GM23338 (cell line): ENCODE results near the gene ST3GAL4. TPM values are rescaled to one million over a fixed set of nuclear protein-coding genes. Genes with fewer than 3 reads are reported as not detected.

ENCODE experiments used
- ATAC-seq: fragments of 200-7000 bp; cut with Tn5 transposase; 3 replicates; pipeline ENCODE4 v1.9.1; 2020
- DNase-seq: peaks from one replicate; pipeline ENCODE4 v3.0.0-alpha.2; 2015; ENCODE audit warnings: low spot score
- H2AFZ ChIP-seq: fragments of 200-600 bp; sonication (generic); 2 replicates; pipeline ENCODE4 v1.8.0; 2016; ENCODE audit warnings: antibody characterized with exemption, mild to moderate bottlenecking, moderate library complexity
- H3F3A ChIP-seq: fragments of 200-600 bp; sonication (generic); replicated peaks from 2 replicates; pipeline ENCODE4 v1.8.0; 2017; ENCODE audit warnings: antibody characterized with exemption, mixed run types, low read depth
- H3K27ac ChIP-seq: fragments of 200-600 bp; sonication (generic); 2 replicates; pipeline ENCODE4 v1.6.1; 2016; ENCODE audit warnings: low read depth
- H3K27me3 ChIP-seq: fragments of 200-600 bp; sonication (generic); 2 replicates; pipeline ENCODE4 v1.8.0; 2016; ENCODE audit warnings: mild to moderate bottlenecking, mixed run types, moderate library complexity; ENCODE audit not compliant: insufficient read depth
- H3K36me3 ChIP-seq: fragments of 200-600 bp; sonication (generic); 2 replicates; pipeline ENCODE4 v1.8.0; 2016; ENCODE audit warnings: mild to moderate bottlenecking; ENCODE audit not compliant: insufficient read depth
- H3K4me1 ChIP-seq: fragments of 200-600 bp; sonication (generic); 2 replicates; pipeline ENCODE4 v1.8.0; 2016; ENCODE audit warnings: mild to moderate bottlenecking, moderate library complexity; ENCODE audit not compliant: insufficient read depth
- H3K4me2 ChIP-seq: fragments of 200-600 bp; sonication (generic); 2 replicates; pipeline ENCODE4 v1.7.1; 2017; ENCODE audit warnings: mixed run types
- H3K4me3 ChIP-seq: fragments of 200-600 bp; sonication (generic); 2 replicates; pipeline ENCODE4 v1.6.1; 2016; ENCODE audit warnings: mixed run types
- H3K79me2 ChIP-seq: fragments of 200-600 bp; sonication (generic); replicated peaks from 2 replicates; pipeline ENCODE4 v1.8.0; 2017; ENCODE audit warnings: mild to moderate bottlenecking; ENCODE audit not compliant: insufficient read depth
- H3K9me2 ChIP-seq: fragments of 200-600 bp; sonication (generic); 2 replicates; pipeline ENCODE4 v1.8.0; 2017; ENCODE audit not compliant: insufficient read depth
- H4K20me1 ChIP-seq: fragments of 200-600 bp; sonication (generic); replicated peaks from 2 replicates; pipeline ENCODE4 v1.8.0; 2017; ENCODE audit warnings: mild to moderate bottlenecking; ENCODE audit not compliant: insufficient read depth
- H3K27ac Mint-ChIP-seq: 2 replicates; pipeline ENCODE4 v1.8.0; 2020; ENCODE audit warnings: inconsistent platforms, mild to moderate bottlenecking, moderate library complexity, mixed read lengths
- H3K27me3 Mint-ChIP-seq: 3 replicates; pipeline ENCODE4 v1.8.0; 2022; ENCODE audit warnings: low read depth, mild to moderate bottlenecking, moderate library complexity, mixed read lengths, inconsistent platforms; ENCODE audit not compliant: insufficient read depth, poor library complexity
- H3K36me3 Mint-ChIP-seq: 3 replicates; pipeline ENCODE4 v1.8.0; 2021; ENCODE audit warnings: low read depth, mild to moderate bottlenecking, inconsistent platforms, moderate library complexity, mixed read lengths
- H3K4me1 Mint-ChIP-seq: 3 replicates; pipeline ENCODE4 v1.8.0; 2020; ENCODE audit warnings: mild to moderate bottlenecking, inconsistent platforms, mixed read lengths
- H3K4me3 Mint-ChIP-seq: 3 replicates; pipeline ENCODE4 v1.8.0; 2021; ENCODE audit warnings: moderate library complexity, mild to moderate bottlenecking, inconsistent platforms, mixed read lengths
- H3K9me3 Mint-ChIP-seq: 3 replicates; pipeline ENCODE4 v1.8.0; 2020; ENCODE audit warnings: moderate library complexity, mild to moderate bottlenecking, inconsistent platforms, mixed read lengths
- JUNB ChIP-seq: IDR thresholded peaks from one replicate; pipeline ENCODE4 v1.6.1; 2016; ENCODE audit warnings: antibody characterized with exemption; ENCODE audit not compliant: unreplicated experiment
- POLR2AphosphoS5 ChIP-seq: IDR thresholded peaks from 2 replicates; pipeline ENCODE4 v1.6.1; 2016; ENCODE audit warnings: antibody characterized with exemption, low read depth
- STAT1 ChIP-seq: IDR thresholded peaks from one replicate; pipeline ENCODE4 v1.6.1; 2016; ENCODE audit warnings: antibody characterized with exemption; ENCODE audit not compliant: unreplicated experiment
- ZNF114 ChIP-seq: fragments of 250-450 bp; sonication (Bioruptor Pico); IDR thresholded peaks from 2 replicates; pipeline ENCODE4 v1.5.0; 2020; ENCODE audit warnings: mild to moderate bottlenecking, moderate library complexity
- polyA plus RNA-seq: library from polyadenylated mRNA; unstranded; fragments of >200 nt; fragmentation: Nextera tagmentation; extraction: Ambion mirVana; gene quantifications from 2 replicates; pipeline ENCODE4 v1.2.1, GENCODE V29; 2016
- total RNA-seq: library from RNA; depleted of rRNA; stranded (reverse); fragments of >200 nt; shearing (Covaris generic); gene quantifications from 2 replicates; pipeline ENCODE4 v1.2.3, GENCODE V29; 2014
- TF ChIP-seq, protein P1 (sequence below): IDR thresholded peaks from one replicate; pipeline ENCODE4 v1.6.1; 2018; ENCODE audit warnings: antibody characterized with exemption; ENCODE audit not compliant: unreplicated experiment
- TF ChIP-seq, protein P2 (sequence below), 2 experiments: fragments of 200-600 bp in 1 of 2; sonication (generic) in 1 of 2; conservative IDR thresholded peaks; 2 replicates each; pipeline versions ENCODE4 v1.5.1 to v1.6.1; 2016 to 2017; ENCODE audit warnings: antibody characterized with exemption in 2 of 2, low read depth in 2 of 2, mild to moderate bottlenecking in 2 of 2, moderate library complexity in 1 of 2
- TF ChIP-seq, protein P3 (sequence below): fragments of 250-450 bp; sonication (Bioruptor Pico); IDR thresholded peaks from 2 replicates; pipeline ENCODE4 v1.5.0; 2020; ENCODE audit warnings: mild to moderate bottlenecking, moderate library complexity

Gene ST3GAL4
- total and polyA plus RNA-seq, 2 experiments from 2014 or later, result 10.1 to 28.0 TPM

GRCh38 chr11:126456089-126456488, 100.6 kb downstream of the ST3GAL4 start:
- DNase-seq, result no peak
- Histone ChIP-seq H3K4me2 (no peak overlapping the region), H3K4me3 (no peak overlapping the region), H2AFZ (no peak overlapping the region), H3K79me2 (no peaks in the 10 kb centered on the region), H3K27ac (no peak overlapping the region), H3K4me1 (no peaks in the 10 kb centered on the region), H4K20me1 (no peaks in the 10 kb centered on the region), H3K9me2 (0 out of 2 replicates have a peak, but pooled peaks cover 1% of the 10 kb centered on the region), H3K27me3 (no peaks in the 10 kb centered on the region), H3K36me3 (no peaks in the 10 kb centered on the region), H3F3A (peaks cover 5% of the 10 kb centered on the region)
- no peak for ATAC-seq
- TF ChIP-seq POLR2AphosphoS5, result no peak
- no peak for TF ChIP-seq ZNF114 (CRISPR knock-in tag)
- TF ChIP-seq, protein P1, sequence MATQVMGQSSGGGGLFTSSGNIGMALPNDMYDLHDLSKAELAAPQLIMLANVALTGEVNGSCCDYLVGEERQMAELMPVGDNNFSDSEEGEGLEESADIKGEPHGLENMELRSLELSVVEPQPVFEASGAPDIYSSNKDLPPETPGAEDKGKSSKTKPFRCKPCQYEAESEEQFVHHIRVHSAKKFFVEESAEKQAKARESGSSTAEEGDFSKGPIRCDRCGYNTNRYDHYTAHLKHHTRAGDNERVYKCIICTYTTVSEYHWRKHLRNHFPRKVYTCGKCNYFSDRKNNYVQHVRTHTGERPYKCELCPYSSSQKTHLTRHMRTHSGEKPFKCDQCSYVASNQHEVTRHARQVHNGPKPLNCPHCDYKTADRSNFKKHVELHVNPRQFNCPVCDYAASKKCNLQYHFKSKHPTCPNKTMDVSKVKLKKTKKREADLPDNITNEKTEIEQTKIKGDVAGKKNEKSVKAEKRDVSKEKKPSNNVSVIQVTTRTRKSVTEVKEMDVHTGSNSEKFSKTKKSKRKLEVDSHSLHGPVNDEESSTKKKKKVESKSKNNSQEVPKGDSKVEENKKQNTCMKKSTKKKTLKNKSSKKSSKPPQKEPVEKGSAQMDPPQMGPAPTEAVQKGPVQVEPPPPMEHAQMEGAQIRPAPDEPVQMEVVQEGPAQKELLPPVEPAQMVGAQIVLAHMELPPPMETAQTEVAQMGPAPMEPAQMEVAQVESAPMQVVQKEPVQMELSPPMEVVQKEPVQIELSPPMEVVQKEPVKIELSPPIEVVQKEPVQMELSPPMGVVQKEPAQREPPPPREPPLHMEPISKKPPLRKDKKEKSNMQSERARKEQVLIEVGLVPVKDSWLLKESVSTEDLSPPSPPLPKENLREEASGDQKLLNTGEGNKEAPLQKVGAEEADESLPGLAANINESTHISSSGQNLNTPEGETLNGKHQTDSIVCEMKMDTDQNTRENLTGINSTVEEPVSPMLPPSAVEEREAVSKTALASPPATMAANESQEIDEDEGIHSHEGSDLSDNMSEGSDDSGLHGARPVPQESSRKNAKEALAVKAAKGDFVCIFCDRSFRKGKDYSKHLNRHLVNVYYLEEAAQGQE, result no peak
- Mint-ChIP-seq H3K9me3 (peaks cover 11% of the 10 kb centered on the region), H3K4me1 (peaks cover 14% of the 10 kb centered on the region), H3K27ac (no peak overlapping the region), H3K27me3 (peaks cover 11% of the 10 kb centered on the region), H3K36me3 (peaks cover 1% of the 10 kb centered on the region; the same call in 1 of the 3 replicates), H3K4me3 (no peak overlapping the region)

DNA sequence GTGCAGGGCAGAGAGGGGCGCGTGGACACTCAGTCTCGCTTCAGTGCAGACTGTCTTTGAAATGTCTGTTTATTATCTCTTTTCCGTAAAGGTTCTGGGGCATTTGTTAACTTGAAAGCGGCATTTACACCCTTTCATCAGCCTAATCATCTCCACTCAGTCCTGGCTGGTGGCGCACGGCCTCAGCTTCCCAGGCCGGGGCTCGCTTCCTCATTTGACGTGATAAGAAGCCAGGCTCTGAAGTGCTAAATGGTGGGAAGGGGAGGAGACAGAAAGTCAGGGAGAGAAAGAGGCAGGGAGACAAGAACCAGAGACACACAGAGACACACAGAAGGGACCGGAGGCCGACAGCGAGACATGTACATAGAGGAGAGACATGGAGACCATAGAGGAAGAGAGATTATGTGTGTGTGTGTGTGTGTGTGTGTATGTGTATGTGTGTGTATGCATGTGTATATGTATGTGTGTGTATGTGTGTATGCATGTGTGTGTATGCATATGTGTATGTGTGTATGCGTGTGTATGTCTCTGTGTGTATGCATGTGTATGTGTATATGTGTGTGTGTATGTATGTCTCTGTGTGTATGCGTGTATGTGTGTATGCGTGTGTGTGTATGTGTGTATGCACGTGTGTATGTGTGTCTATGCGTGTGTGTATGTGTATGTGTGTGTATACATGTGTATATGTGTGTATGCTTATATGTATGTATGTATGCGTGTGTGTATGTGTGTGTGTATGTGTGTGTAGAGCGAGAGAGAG, 101.5 kb downstream of the ST3GAL4 start:
- no peak overlapping the region for H3K27ac Mint-ChIP-seq
- Histone ChIP-seq H3K4me2 (no peak overlapping the region), H3K4me3 (no peak overlapping the region), H3K36me3 (no peaks in the 10 kb centered on the region), H3K79me2 (no peaks in the 10 kb centered on the region), H4K20me1 (no peaks in the 10 kb centered on the region), H3F3A (no peaks in the 10 kb centered on the region), H2AFZ (no peak overlapping the region), H3K27ac (no peak overlapping the region), H3K9me2 (no peaks in the 10 kb centered on the region), H3K4me1 (no peaks in the 10 kb centered on the region), H3K27me3 (no peaks in the 10 kb centered on the region)
- DNase-seq, result no peak
- H3K9me3 Mint-ChIP-seq, result peaks cover 2% of the 10 kb centered on the region; the same call in 2 of the 3 replicates
- H3K27me3 Mint-ChIP-seq, result peaks cover 4% of the 10 kb centered on the region
- peaks cover 12% of the 10 kb centered on the region for H3K4me1 Mint-ChIP-seq
- no peaks in the 10 kb centered on the region; the same call in 2 of the 3 replicates for H3K36me3 Mint-ChIP-seq
- no peak for ATAC-seq
- no peak overlapping the region for H3K4me3 Mint-ChIP-seq
- TF ChIP-seq, protein P2, sequence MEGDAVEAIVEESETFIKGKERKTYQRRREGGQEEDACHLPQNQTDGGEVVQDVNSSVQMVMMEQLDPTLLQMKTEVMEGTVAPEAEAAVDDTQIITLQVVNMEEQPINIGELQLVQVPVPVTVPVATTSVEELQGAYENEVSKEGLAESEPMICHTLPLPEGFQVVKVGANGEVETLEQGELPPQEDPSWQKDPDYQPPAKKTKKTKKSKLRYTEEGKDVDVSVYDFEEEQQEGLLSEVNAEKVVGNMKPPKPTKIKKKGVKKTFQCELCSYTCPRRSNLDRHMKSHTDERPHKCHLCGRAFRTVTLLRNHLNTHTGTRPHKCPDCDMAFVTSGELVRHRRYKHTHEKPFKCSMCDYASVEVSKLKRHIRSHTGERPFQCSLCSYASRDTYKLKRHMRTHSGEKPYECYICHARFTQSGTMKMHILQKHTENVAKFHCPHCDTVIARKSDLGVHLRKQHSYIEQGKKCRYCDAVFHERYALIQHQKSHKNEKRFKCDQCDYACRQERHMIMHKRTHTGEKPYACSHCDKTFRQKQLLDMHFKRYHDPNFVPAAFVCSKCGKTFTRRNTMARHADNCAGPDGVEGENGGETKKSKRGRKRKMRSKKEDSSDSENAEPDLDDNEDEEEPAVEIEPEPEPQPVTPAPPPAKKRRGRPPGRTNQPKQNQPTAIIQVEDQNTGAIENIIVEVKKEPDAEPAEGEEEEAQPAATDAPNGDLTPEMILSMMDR (conservative IDR thresholded peaks at IDR 0.05; ENCODE audit: low read depth in 2 of 2), result no peak
- TF ChIP-seq JUNB (no peak), STAT1 (no peak), POLR2AphosphoS5 (no peak), ZNF114 (CRISPR knock-in tag) (no peak)
- TF ChIP-seq, protein P3, sequence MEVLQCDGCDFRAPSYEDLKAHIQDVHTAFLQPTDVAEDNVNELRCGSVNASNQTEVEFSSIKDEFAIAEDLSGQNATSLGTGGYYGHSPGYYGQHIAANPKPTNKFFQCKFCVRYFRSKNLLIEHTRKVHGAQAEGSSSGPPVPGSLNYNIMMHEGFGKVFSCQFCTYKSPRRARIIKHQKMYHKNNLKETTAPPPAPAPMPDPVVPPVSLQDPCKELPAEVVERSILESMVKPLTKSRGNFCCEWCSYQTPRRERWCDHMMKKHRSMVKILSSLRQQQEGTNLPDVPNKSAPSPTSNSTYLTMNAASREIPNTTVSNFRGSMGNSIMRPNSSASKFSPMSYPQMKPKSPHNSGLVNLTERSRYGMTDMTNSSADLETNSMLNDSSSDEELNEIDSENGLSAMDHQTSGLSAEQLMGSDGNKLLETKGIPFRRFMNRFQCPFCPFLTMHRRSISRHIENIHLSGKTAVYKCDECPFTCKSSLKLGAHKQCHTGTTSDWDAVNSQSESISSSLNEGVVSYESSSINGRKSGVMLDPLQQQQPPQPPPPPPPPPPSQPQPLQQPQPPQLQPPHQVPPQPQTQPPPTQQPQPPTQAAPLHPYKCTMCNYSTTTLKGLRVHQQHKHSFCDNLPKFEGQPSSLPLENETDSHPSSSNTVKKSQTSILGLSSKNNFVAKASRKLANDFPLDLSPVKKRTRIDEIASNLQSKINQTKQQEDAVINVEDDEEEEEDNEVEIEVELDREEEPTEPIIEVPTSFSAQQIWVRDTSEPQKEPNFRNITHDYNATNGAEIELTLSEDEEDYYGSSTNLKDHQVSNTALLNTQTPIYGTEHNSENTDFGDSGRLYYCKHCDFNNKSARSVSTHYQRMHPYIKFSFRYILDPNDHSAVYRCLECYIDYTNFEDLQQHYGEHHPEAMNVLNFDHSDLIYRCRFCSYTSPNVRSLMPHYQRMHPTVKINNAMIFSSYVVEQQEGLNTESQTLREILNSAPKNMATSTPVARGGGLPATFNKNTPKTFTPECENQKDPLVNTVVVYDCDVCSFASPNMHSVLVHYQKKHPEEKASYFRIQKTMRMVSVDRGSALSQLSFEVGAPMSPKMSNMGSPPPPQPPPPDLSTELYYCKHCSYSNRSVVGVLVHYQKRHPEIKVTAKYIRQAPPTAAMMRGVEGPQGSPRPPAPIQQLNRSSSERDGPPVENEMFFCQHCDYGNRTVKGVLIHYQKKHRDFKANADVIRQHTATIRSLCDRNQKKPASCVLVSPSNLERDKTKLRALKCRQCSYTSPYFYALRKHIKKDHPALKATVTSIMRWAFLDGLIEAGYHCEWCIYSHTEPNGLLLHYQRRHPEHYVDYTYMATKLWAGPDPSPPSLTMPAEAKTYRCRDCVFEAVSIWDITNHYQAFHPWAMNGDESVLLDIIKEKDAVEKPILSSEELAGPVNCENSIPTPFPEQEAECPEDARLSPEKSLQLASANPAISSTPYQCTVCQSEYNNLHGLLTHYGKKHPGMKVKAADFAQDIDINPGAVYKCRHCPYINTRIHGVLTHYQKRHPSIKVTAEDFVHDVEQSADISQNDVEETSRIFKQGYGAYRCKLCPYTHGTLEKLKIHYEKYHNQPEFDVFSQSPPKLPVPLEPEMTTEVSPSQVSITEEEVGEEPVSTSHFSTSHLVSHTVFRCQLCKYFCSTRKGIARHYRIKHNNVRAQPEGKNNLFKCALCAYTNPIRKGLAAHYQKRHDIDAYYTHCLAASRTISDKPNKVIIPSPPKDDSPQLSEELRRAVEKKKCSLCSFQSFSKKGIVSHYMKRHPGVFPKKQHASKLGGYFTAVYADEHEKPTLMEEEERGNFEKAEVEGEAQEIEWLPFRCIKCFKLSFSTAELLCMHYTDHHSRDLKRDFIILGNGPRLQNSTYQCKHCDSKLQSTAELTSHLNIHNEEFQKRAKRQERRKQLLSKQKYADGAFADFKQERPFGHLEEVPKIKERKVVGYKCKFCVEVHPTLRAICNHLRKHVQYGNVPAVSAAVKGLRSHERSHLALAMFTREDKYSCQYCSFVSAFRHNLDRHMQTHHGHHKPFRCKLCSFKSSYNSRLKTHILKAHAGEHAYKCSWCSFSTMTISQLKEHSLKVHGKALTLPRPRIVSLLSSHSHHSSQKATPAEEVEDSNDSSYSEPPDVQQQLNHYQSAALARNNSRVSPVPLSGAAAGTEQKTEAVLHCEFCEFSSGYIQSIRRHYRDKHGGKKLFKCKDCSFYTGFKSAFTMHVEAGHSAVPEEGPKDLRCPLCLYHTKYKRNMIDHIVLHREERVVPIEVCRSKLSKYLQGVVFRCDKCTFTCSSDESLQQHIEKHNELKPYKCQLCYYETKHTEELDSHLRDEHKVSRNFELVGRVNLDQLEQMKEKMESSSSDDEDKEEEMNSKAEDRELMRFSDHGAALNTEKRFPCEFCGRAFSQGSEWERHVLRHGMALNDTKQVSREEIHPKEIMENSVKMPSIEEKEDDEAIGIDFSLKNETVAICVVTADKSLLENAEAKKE (CRISPR knock-in tag), result no peak
